IPS-20b (cell line): ENCODE measurements around the gene CEP135.
"Not testable (repeated sequence)": the region's sequence is repeated elsewhere in the genome, so short reads cannot be mapped to it uniquely, and the experiment has no call there.

Experiments used
- H3K27ac ChIP-seq: one replicate; pipeline ENCODE4 v1.5.1; 2013; ENCODE audit warnings: low read length
- H3K27me3 ChIP-seq: 2 replicates; pipeline ENCODE4 v1.6.1; 2013; ENCODE audit warnings: mild to moderate bottlenecking, low read length, inconsistent platforms; ENCODE audit not compliant: insufficient read depth
- H3K36me3 ChIP-seq: 2 replicates; pipeline ENCODE4 v1.6.1; 2013; ENCODE audit warnings: low read depth, mild to moderate bottlenecking, inconsistent platforms, low read length, moderate library complexity; ENCODE audit not compliant: insufficient read depth
- H3K4me1 ChIP-seq: 2 replicates; pipeline ENCODE4 v1.6.1; 2013; ENCODE audit warnings: mild to moderate bottlenecking, control low read depth, inconsistent platforms, low read length, moderate library complexity; ENCODE audit not compliant: insufficient read depth
- H3K4me3 ChIP-seq: 2 replicates; pipeline ENCODE4 v1.5.1; 2013; ENCODE audit warnings: mild to moderate bottlenecking, low read length, inconsistent platforms
- H3K9ac ChIP-seq: 2 replicates; pipeline ENCODE4 v1.6.1; 2013; ENCODE audit warnings: low read depth, mild to moderate bottlenecking, inconsistent platforms, low read length, moderate library complexity
- H3K9me3 ChIP-seq: 2 replicates; pipeline ENCODE4 v1.6.1; 2013; ENCODE audit warnings: mild to moderate bottlenecking, low read depth, low read length, inconsistent platforms; ENCODE audit not compliant: insufficient read depth

Gene CEP135

DNA sequence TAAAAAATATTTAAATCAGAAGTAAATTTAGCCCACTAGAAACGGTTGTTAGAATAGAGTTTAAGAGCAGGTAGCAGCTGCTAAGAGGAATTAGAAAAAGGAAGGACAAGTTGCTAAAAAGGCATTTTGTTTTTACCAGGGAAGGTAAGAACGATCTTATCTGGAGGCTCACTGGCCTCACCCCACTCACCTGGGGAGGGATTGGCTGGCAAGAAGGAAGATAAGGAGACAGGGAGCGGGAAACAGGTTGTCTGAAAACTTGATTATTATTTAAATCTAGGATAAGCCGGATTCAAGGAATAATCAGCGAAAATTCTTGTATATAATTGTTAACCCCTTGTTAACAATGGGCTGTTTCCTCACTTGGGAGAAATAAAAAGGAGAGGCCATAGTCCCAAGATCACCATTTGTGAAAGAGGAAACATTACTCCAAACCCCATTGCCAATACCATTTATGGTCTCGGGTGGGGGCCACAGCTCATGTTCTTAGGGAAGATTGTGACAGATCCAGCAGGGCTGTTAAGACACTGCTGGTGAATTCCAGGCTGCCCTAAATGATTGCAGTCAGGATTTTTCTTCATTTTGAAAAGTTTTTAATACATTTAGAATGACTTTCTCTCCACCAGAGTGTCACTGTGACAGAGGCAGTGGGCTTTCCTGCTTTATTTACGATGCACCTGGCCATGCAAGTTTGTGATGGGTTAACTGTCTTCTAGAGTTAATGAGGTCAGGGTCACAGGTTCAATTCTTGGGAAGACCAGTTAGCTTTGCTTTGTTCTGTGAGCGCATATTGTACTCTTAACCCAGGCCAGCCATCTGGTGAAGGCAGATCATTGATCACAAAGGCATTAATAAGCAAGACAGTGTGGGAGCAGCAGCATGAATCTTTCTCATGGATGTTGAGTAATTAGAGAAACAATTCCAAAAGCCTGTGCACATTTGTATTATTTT lies 106.6 kb downstream of the CEP135 start:
- H3K9me3 ChIP-seq: no peaks in the 10 kb centered on the region
- peaks cover 22% of the 10 kb centered on the region; the same call in 1 of the 2 replicates for H3K4me1 ChIP-seq
- H3K27ac ChIP-seq: no peak overlapping the region
- no peaks in the 10 kb centered on the region for H3K27me3 ChIP-seq
- no peaks in the 10 kb centered on the region for H3K36me3 ChIP-seq
- no peak overlapping the region for H3K4me3 ChIP-seq
- H3K9ac ChIP-seq: peak overlapping the region; percentile 3; the same call in 1 of the 2 replicates

- Histone ChIP-seq H3K27me3 (no peaks in the 10 kb centered on the region), H3K4me1 (peaks cover 18% of the 10 kb centered on the region; the same call in 1 of the 2 replicates), H3K27ac (no peak overlapping the region), H3K36me3 (no peaks in the 10 kb centered on the region), H3K9ac (peak overlapping the region; percentile 3; the same call in 1 of the 2 replicates), H3K4me3 (no peak overlapping the region), H3K9me3 (no peaks in the 10 kb centered on the region)
Measured at GRCh38 chr4:56055991-56056390, 107.2 kb downstream of the CEP135 start.

GRCh38 chr4:56058555-56058954 lies 109.8 kb downstream of the CEP135 start:
- Histone ChIP-seq H3K36me3 (no peaks in the 10 kb centered on the region), H3K4me1 (peaks cover 11% of the 10 kb centered on the region; the same call in 1 of the 2 replicates), H3K9me3 (no peaks in the 10 kb centered on the region), H3K27ac (no peak overlapping the region), H3K9ac (no peak overlapping the region), H3K27me3 (no peaks in the 10 kb centered on the region), H3K4me3 (no peak overlapping the region)

GRCh38 chr4:56060036-56060435 lies 111.3 kb downstream of the CEP135 start:
- no peak overlapping the region for H3K4me3 ChIP-seq
- H3K27me3 ChIP-seq: no peaks in the 10 kb centered on the region
- no peak overlapping the region for H3K9ac ChIP-seq
- no peaks in the 10 kb centered on the region for H3K9me3 ChIP-seq
- no peaks in the 10 kb centered on the region for H3K36me3 ChIP-seq
- peaks cover 11% of the 10 kb centered on the region; the same call in 1 of the 2 replicates for H3K4me1 ChIP-seq
- H3K27ac ChIP-seq: no peak overlapping the region

GRCh38 chr4:56062106-56062505 lies 113.4 kb downstream of the CEP135 start:
- Histone ChIP-seq H3K9me3 (no peaks in the 10 kb centered on the region), H3K27me3 (no peaks in the 10 kb centered on the region), H3K27ac (no peak overlapping the region), H3K36me3 (no peaks in the 10 kb centered on the region), H3K4me3 (no peak overlapping the region), H3K9ac (no peak overlapping the region), H3K4me1 (no peaks in the 10 kb centered on the region)

DNA sequence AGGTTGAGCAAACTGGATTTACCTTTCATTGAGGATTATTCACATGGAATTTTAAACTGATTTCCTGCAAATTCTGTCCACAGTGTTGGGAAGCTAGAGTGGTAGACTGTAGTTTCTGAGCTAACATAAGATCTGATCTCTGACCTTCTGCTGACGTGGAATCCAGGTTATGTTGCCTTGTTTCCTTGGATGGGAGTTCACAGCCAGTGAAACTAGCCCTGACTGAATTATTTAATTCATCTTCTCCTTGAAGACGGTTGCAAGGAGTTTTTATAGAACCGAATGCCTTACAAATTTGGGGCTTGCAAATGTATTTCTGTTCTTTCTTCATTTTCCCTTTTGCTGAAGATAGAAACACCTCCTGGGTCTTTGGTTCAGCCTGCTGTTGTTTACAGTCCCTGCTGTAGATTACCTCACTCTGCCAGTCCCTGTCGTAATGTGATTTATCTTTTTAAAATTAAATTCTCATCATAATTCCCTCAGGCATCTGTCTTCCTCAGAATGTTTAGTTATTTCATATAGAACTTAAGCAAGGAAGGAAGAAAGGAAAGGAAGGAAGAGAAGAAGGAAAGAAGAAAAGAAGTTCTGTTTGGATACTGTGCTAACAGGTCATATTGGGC lies 113.9 kb downstream of the CEP135 start:
- no peaks in the 10 kb centered on the region for H3K4me1 ChIP-seq
- H3K4me3 ChIP-seq: no peak overlapping the region
- H3K27ac ChIP-seq: no peak overlapping the region
- no peaks in the 10 kb centered on the region for H3K27me3 ChIP-seq
- no peaks in the 10 kb centered on the region for H3K9me3 ChIP-seq
- H3K9ac ChIP-seq: no peak overlapping the region
- H3K36me3 ChIP-seq: no peaks in the 10 kb centered on the region

GRCh38 chr4:56066493-56066892 lies 117.7 kb downstream of the CEP135 start:
- Histone ChIP-seq H3K4me3 (no peak overlapping the region), H3K27ac (no peak overlapping the region), H3K36me3 (no peaks in the 10 kb centered on the region), H3K27me3 (no peaks in the 10 kb centered on the region), H3K9ac (no peak overlapping the region), H3K9me3 (no peaks in the 10 kb centered on the region), H3K4me1 (no peaks in the 10 kb centered on the region)

DNA sequence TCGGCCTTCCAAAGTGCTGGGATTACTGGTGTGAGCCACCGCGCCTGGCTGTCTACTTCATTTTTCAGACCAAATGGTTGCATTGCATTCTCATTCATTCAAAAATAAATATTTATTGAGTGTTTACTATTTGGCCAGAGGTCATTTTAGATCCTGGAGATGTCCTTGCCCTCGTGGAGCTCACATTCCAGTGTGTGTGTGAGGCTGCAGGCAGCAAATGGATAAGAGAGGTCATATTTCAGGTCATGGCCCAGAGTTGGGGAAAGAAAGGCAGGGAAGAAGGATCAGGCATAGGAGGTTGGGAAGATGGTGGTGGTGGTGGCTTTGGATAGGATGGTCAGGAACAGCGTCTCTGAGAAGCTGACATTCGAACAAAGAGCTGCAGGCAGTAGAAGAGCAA lies 119.1 kb downstream of the CEP135 start:
- Histone ChIP-seq H3K4me1 (no peaks in the 10 kb centered on the region), H3K27ac (no peak overlapping the region), H3K27me3 (no peaks in the 10 kb centered on the region), H3K9me3 (no peaks in the 10 kb centered on the region; the same call in 1 of the 2 replicates), H3K4me3 (no peak overlapping the region), H3K36me3 (no peaks in the 10 kb centered on the region), H3K9ac (no peak overlapping the region)

DNA sequence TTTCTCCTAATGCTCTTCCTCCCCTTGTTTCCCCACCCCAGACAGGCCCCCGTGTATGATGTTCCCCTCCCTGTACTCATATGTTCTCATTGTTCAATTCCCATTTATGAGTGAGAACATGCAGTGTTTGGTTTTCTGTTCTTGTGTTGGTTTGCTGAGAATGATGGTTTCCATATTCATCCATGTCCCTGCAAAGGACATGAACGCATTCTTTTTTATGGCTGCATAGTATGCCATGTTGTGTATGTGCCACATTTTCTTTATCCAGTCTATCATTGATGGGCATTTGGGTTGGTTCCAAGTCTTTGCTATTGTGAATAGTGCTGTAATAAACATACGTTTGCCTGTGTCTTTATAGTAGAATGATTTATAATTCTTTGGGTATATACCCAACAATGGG lies 124.0 kb downstream of the CEP135 start:
- H3K27me3 ChIP-seq, H3K36me3 ChIP-seq, H3K27ac ChIP-seq, H3K9me3 ChIP-seq, H3K4me3 ChIP-seq, H3K9ac ChIP-seq: not testable (repeated sequence)
- peaks cover 12% of the 10 kb centered on the region; the same call in 1 of the 2 replicates for H3K4me1 ChIP-seq

- no peaks in the 10 kb centered on the region for H3K27me3 ChIP-seq
- H3K4me1 ChIP-seq: peaks cover 12% of the 10 kb centered on the region; the same call in 1 of the 2 replicates
- H3K4me3 ChIP-seq: no peak overlapping the region
- no peaks in the 10 kb centered on the region for H3K36me3 ChIP-seq
- no peaks in the 10 kb centered on the region for H3K9me3 ChIP-seq
- no peak overlapping the region for H3K9ac ChIP-seq
- no peak overlapping the region for H3K27ac ChIP-seq
Measured at GRCh38 chr4:56077676-56078075, 128.9 kb downstream of the CEP135 start.

DNA sequence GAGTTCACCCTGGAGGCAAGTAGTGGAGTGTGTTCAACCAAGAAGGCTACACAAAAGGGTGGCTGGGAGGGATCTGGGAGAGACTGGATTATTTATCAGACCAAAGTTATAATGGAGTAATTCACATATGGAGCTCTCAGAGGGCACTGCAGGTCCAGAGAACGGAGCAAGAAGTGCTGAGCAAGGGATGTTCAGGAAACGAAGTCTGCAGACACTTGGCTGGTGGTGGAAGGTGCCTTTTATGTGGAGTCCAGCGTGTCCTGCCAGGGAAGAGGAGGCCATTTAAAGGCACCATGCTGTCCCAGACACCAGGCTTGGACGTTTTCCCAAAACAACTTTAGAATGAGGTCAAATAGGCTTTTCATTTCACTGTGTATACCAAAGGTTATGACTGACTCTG lies 130.1 kb downstream of the CEP135 start:
- no peak overlapping the region for H3K4me3 ChIP-seq
- H3K4me1 ChIP-seq: peaks cover 12% of the 10 kb centered on the region; the same call in 1 of the 2 replicates
- H3K9ac ChIP-seq: no peak overlapping the region
- no peaks in the 10 kb centered on the region for H3K36me3 ChIP-seq
- no peak overlapping the region for H3K27ac ChIP-seq
- H3K27me3 ChIP-seq: no peaks in the 10 kb centered on the region
- no peaks in the 10 kb centered on the region for H3K9me3 ChIP-seq

DNA sequence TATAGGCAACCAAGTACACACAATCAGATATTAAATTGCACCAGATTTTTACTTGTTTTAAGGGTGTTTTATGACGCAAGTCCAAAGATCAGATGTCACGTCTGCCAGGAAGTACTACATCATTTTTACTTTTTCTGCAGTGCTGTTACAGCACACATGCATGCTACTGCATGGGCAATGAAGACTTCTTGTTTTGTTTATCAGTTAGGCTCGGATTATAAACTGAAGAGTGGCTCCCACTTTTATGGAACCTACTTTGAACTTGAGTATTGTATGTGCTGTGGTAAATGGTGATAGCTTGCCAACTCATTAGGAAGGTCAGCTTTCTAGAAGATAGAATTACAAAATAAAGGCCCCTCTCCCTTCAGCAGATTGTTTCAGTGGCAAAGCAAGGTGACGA lies 131.6 kb downstream of the CEP135 start:
- H3K27ac ChIP-seq: no peak overlapping the region
- H3K9me3 ChIP-seq: no peaks in the 10 kb centered on the region
- H3K27me3 ChIP-seq: no peaks in the 10 kb centered on the region
- no peaks in the 10 kb centered on the region for H3K36me3 ChIP-seq
- H3K4me3 ChIP-seq: no peak overlapping the region
- H3K4me1 ChIP-seq: peaks cover 17% of the 10 kb centered on the region; the same call in 1 of the 2 replicates
- H3K9ac ChIP-seq: no peak overlapping the region
